PC-9 (cell line): Measurements from ENCODE around the gene MX2. TPM values are rescaled to one million over a fixed set of nuclear protein-coding genes. Genes with fewer than 3 reads are reported as not detected.
"Not testable (repeated sequence)": the region's sequence is repeated elsewhere in the genome, so short reads cannot be mapped to it uniquely, and the experiment has no call there.

Source experiments
- Bru-seq: library from RNA; stranded (reverse); fragments of 400-500 nt; gene quantifications from one replicate; lab custom pipeline; 2021; lab: Mats Ljungman, UMichigan
- BruChase-seq, 2 experiments: library from RNA; stranded (reverse); fragments of 400-500 nt; gene quantifications; one replicate each; lab custom pipeline; 2021; lab: Mats Ljungman, UMichigan
- BruUV-seq: library from RNA; stranded (reverse); fragments of 400-500 nt; replicated peaks from 2 replicates; lab custom pipeline; 2021; lab: Mats Ljungman, UMichigan
- CTCF ChIA-PET: fragments of 300-600 bp; sonication (Branson Sonifier 250); formaldehyde crosslinking; loops from one replicate; lab custom pipeline; 2022; ENCODE audit warnings: antibody characterized with exemption; lab: Charles Lee
- POLR2A ChIA-PET: fragments of 300-600 bp; sonication (Branson Sonifier 250); formaldehyde crosslinking; loops from one replicate; lab custom pipeline; 2022; ENCODE audit warnings: antibody characterized with exemption; ENCODE audit not compliant: unreplicated experiment; lab: Charles Lee
- DNase-seq, 2 experiments: peaks; one replicate each; pipeline versions ENCODE4 v3.0.0 to v3.0.0-alpha.2; 2015 to 2022; ENCODE audit warnings: mixed read lengths in 1 of 2
- H2AFZ ChIP-seq: fragments of 200-600 bp; sonication (generic); 2 replicates; pipeline ENCODE4 v1.8.1; 2017; ENCODE audit warnings: antibody characterized with exemption
- H3F3A ChIP-seq: fragments of 200-600 bp; sonication (generic); 2 replicates; pipeline ENCODE4 v1.8.1; 2017; ENCODE audit warnings: antibody characterized with exemption, mild to moderate bottlenecking, low read depth; ENCODE audit not compliant: insufficient read depth
- H3K27ac ChIP-seq: fragments of 200-600 bp; sonication (generic); 2 replicates; pipeline ENCODE4 v1.6.1; 2016; ENCODE audit warnings: mixed run types
- H3K27me3 ChIP-seq: fragments of 200-600 bp; sonication (generic); 2 replicates; pipeline ENCODE4 v1.6.1; 2016; ENCODE audit warnings: low read depth, mixed run types; ENCODE audit not compliant: insufficient read depth
- H3K36me3 ChIP-seq: fragments of 200-600 bp; sonication (generic); 2 replicates; pipeline ENCODE4 v1.6.1; 2016; ENCODE audit warnings: low read depth, mixed run types
- H3K4me1 ChIP-seq: fragments of 200-600 bp; sonication (generic); replicated peaks from 2 replicates; pipeline ENCODE4 v1.6.1; 2016; ENCODE audit warnings: mixed run types; ENCODE audit not compliant: insufficient read depth
- H3K4me2 ChIP-seq: fragments of 200-600 bp; sonication (generic); 2 replicates; pipeline ENCODE4 v1.6.1; 2017; ENCODE audit warnings: mixed run types
- H3K4me3 ChIP-seq: fragments of 200-600 bp; sonication (generic); 2 replicates; pipeline ENCODE4 v1.6.1; 2016; ENCODE audit warnings: mixed run types
- H3K79me2 ChIP-seq: fragments of 200-600 bp; sonication (generic); 2 replicates; pipeline ENCODE4 v1.6.1; 2017; ENCODE audit warnings: low read depth, mixed run types
- H3K9me2 ChIP-seq: fragments of 200-600 bp; sonication (generic); 2 replicates; pipeline ENCODE4 v1.8.1; 2017; ENCODE audit warnings: mild to moderate bottlenecking; ENCODE audit not compliant: insufficient read depth
- H3K9me3 ChIP-seq: fragments of 200-600 bp; sonication (generic); 2 replicates; pipeline ENCODE4 v1.8.1; 2016; ENCODE audit warnings: low read depth; ENCODE audit not compliant: insufficient read depth
- H4K20me1 ChIP-seq: fragments of 200-600 bp; sonication (generic); 2 replicates; pipeline ENCODE4 v1.8.1; 2017; ENCODE audit not compliant: insufficient read depth
- EZH2 ChIP-seq: fragments of 200-600 bp; sonication (generic); IDR thresholded peaks from 2 replicates; pipeline ENCODE4 v1.8.0; 2017; ENCODE audit warnings: antibody characterized with exemption, low read depth
- intact Hi-C: fragments of 100-400 bp; cut with micrococcal nuclease; formaldehyde crosslinking; loops from one replicate; pipeline ENCODE4 v1.10.0; 2022; ENCODE audit not compliant: unreplicated experiment
- long read RNA-seq: library from polyadenylated mRNA; stranded (forward); transcript quantifications from one replicate; pipeline ENCODE4 v2.0.0, GENCODE V29; 2022
- total RNA-seq: library from RNA; stranded (reverse); gene quantifications from 2 replicates; pipeline ENCODE4 v1.2.3, GENCODE V29; 2021
- TF ChIP-seq, protein P1 (sequence below): fragments of 200-600 bp; sonication (generic); conservative IDR thresholded peaks from 2 replicates; pipeline ENCODE4 v1.6.1; 2017; ENCODE audit warnings: mixed run types, antibody characterized with exemption, mild to moderate bottlenecking, moderate library complexity

MX2 gene, protein sequence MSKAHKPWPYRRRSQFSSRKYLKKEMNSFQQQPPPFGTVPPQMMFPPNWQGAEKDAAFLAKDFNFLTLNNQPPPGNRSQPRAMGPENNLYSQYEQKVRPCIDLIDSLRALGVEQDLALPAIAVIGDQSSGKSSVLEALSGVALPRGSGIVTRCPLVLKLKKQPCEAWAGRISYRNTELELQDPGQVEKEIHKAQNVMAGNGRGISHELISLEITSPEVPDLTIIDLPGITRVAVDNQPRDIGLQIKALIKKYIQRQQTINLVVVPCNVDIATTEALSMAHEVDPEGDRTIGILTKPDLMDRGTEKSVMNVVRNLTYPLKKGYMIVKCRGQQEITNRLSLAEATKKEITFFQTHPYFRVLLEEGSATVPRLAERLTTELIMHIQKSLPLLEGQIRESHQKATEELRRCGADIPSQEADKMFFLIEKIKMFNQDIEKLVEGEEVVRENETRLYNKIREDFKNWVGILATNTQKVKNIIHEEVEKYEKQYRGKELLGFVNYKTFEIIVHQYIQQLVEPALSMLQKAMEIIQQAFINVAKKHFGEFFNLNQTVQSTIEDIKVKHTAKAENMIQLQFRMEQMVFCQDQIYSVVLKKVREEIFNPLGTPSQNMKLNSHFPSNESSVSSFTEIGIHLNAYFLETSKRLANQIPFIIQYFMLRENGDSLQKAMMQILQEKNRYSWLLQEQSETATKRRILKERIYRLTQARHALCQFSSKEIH
- 2.5 and 3.4 TPM in 2 replicates for total RNA-seq
- percentile 28 among the genes with signal in this experiment for Bru-seq, nascent RNA
- percentile 37 among the genes with signal in this experiment for BruChase-seq, experiment 1, labeled RNA remaining after a 2-hour chase
- BruChase-seq, experiment 2, labeled RNA remaining after a 6-hour chase = percentile 28 among the genes with signal in this experiment
- long read RNA-seq, partial matches to known transcripts = 0 of 4 reads
- long read RNA-seq, other reads (novel, unspliced or antisense) = 1 of 4 reads

DNA sequence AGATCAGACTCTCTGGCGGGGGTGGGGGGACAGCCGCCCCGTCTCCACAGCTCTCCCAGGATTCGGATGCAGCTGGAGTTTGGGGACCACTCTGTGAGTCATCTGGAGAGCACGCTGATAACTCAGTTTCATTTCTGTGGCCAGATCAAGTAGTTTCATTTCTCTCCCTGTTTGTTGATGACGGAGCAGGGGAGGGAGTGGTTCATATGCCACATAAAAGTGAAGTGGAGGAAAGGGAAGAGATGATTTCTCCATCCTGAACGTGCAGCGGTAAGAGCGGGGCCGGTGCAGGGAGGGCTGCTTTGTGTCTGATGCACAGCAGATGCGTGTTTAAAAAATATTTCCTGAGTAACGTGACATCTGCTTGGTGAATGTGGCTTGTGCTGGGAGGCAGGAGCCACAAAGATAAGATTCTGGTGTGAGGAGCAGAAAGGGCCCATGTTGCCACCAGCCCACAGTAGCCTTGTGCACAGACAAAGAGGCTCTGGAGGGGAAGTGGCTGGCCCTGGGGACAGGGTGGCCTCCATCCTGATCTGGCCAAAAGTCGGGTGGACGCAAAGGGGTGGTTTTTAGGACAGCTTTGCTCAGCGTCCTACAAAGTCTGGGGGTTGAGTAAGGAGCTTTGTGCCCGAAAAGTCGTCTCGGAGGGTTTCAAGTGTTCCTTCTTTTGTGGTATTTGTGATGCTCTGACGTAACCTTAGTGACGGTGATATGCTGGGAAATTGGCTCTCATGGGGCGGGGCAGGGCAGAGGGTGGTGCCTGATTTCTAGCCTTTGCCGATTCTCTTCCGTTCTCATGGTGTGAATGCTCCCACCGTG lies at the start of gene MX2:
MX2 (plus strand) TSS at position 242 of the 819 bp plus-strand sequence. CDS start 14,880 bp downstream, outside the sequence.
- Histone ChIP-seq H4K20me1 (no peaks in the 10 kb centered on the region), H3K79me2 (no peaks in the 10 kb centered on the region), H2AFZ (peak within 1 kb of the TSS; percentile 69; the same call in 1 of the 2 replicates), H3K4me3 (peak within 1 kb of the TSS; percentile 22; the same call in 1 of the 2 replicates), H3K36me3 (no peaks in the 10 kb centered on the region), H3K9me3 (no peaks in the 10 kb centered on the region), H3K4me1 (peaks cover 18% of the 10 kb centered on the region), H3F3A (peaks cover 10% of the 10 kb centered on the region; the same call in 1 of the 2 replicates), H3K4me2 (peak within 1 kb of the TSS; percentile 58), H3K9me2 (no peaks in the 10 kb centered on the region), H3K27me3 (no peaks in the 10 kb centered on the region), H3K27ac (peak within 1 kb of the TSS; percentile 42; the same call in 1 of the 2 replicates)
- ChIA-PET CTCF (no interaction called here), POLR2A (interaction anchor here (0.6 kb wide), 1 partner anchor 14 kb away, joined by 3 read pairs; no protein-coding TSS in a partner anchor)
- TSS peak; percentile 45 for BruUV-seq
- DNase-seq = peak; percentile 52 to 80
- no peak for TF ChIP-seq EZH2
- TF ChIP-seq, protein P1, sequence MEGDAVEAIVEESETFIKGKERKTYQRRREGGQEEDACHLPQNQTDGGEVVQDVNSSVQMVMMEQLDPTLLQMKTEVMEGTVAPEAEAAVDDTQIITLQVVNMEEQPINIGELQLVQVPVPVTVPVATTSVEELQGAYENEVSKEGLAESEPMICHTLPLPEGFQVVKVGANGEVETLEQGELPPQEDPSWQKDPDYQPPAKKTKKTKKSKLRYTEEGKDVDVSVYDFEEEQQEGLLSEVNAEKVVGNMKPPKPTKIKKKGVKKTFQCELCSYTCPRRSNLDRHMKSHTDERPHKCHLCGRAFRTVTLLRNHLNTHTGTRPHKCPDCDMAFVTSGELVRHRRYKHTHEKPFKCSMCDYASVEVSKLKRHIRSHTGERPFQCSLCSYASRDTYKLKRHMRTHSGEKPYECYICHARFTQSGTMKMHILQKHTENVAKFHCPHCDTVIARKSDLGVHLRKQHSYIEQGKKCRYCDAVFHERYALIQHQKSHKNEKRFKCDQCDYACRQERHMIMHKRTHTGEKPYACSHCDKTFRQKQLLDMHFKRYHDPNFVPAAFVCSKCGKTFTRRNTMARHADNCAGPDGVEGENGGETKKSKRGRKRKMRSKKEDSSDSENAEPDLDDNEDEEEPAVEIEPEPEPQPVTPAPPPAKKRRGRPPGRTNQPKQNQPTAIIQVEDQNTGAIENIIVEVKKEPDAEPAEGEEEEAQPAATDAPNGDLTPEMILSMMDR = no peak
- intact Hi-C loops = no loop called here

DNA sequence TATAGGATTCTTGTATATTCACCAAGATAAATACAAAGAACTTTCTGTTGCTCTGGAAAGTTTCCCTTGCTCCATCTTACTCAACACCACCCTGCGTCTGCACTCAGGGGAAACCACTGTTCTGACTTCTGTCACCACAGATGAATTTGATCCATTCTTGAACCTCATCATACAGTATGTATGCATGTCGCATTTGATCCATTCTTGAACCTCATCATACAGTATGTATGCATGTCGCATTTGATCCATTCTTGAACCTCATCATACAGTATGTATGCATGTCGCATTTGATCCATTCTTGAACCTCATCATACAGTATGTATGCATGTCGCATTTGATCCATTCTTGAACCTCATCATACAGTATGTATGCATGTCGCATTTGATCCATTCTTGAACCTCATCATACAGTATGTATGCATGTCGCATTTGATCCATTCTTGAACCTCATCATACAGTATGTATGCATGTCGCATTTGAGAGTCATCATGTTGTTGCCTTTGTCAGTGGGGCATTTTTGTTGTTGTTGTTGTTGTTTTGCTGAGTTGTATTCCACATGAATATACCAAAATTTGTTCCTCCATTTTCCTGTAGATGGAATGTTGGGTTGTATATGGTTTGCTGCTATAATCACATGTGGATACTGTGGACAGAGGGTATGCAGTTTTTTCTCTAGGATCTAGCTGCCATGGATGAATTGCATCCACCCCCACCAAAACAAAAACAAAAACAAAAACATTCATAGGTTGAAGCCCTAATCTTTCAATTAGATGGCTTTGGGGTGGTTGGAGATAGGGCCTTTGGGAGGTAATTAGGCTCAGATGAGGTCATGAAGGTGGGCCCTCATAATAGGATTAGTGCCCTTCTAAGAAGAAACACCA lies 48.3 kb upstream of the MX2 start:
- POLR2A ChIA-PET = not testable (repeated sequence)
- peaks cover 52% of the 10 kb centered on the region for H3K27me3 ChIP-seq

DNA sequence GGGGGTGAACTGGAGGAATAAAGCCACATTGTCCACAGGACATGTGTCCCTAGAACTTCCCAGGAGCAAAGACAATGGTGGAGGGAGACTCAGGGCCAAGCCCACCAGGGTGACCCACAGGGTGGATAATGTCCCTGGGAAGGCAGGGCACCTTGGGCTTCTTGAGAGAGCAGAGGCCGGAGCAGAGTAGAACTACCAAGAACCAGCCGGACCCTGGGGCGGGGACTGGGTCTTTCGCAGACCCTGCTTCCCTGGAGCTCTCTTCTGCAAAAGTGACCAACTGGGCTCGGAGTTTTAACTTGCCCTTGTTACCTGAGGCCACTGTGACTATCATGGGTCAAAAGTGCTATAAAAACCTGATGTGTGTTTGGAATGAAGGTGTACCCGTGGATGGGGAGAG lies 46.1 kb upstream of the MX2 start:
- intact Hi-C loops = no loop called here
- no peaks in the 10 kb centered on the region for H4K20me1 ChIP-seq
- TF ChIP-seq, protein P1 = no peak
- H3K4me1 ChIP-seq = no peaks in the 10 kb centered on the region
- ChIA-PET POLR2A (no interaction called here), CTCF (no interaction called here)
- H3K36me3 ChIP-seq = no peaks in the 10 kb centered on the region
- peaks cover 40% of the 10 kb centered on the region for H3K27me3 ChIP-seq
- H3K4me2 ChIP-seq = no peak overlapping the region
- no peaks in the 10 kb centered on the region for H3K9me3 ChIP-seq
- no peak overlapping the region for H2AFZ ChIP-seq
- no peaks in the 10 kb centered on the region for H3K79me2 ChIP-seq
- no peak for DNase-seq
- no peaks in the 10 kb centered on the region for H3F3A ChIP-seq
- no peak overlapping the region for H3K4me3 ChIP-seq
- no peak overlapping the region for H3K27ac ChIP-seq
- H3K9me2 ChIP-seq = no peaks in the 10 kb centered on the region
- no TSS peak for BruUV-seq

More for the DNA sequence above, 48.3 kb upstream of the MX2 start:
- H3K36me3 ChIP-seq, H3K4me2 ChIP-seq, H3K4me3 ChIP-seq, H4K20me1 ChIP-seq, H3K27ac ChIP-seq, intact Hi-C loops, H3K4me1 ChIP-seq, BruUV-seq, DNase-seq, H3K79me2 ChIP-seq, H3F3A ChIP-seq, H2AFZ ChIP-seq, CTCF ChIA-PET, H3K9me2 ChIP-seq, H3K9me3 ChIP-seq: not testable (repeated sequence)
- 0 out of 2 replicates have a peak, but pooled peaks have one; percentile 71 for TF ChIP-seq EZH2
